T-helper 1 cell treated with Interleukin-12 subunit alpha and Interleukin-12 subunit beta and Interleukin-4 antibody, amounts not matched to agents 30 μg/mL and 1 μg/mL, for 36 hours (primary cell): ENCODE results near the gene RASSF7.
"Not testable (repeated sequence)": the region's sequence is repeated elsewhere in the genome, so short reads cannot be mapped to it uniquely, and the experiment has no call there.

Experiments used
- H3K27ac Mint-ChIP-seq: one replicate; pipeline ENCODE4 v1.8.0; 2021; ENCODE audit warnings: mild to moderate bottlenecking, mixed read lengths
- H3K27me3 Mint-ChIP-seq: one replicate; pipeline ENCODE4 v1.8.0; 2021; ENCODE audit warnings: low read depth, mixed read lengths
- H3K36me3 Mint-ChIP-seq: one replicate; pipeline ENCODE4 v1.8.0; 2021; ENCODE audit warnings: low read depth, mixed read lengths
- H3K4me1 Mint-ChIP-seq: one replicate; pipeline ENCODE4 v1.8.0; 2021; ENCODE audit warnings: low read depth, mixed read lengths
- H3K4me3 Mint-ChIP-seq: one replicate; pipeline ENCODE4 v1.8.0; 2021; ENCODE audit warnings: mild to moderate bottlenecking, moderate library complexity, mixed read lengths
- H3K9me3 Mint-ChIP-seq: one replicate; pipeline ENCODE4 v1.8.0; 2021; ENCODE audit warnings: mixed read lengths

The RASSF7 gene

DNA sequence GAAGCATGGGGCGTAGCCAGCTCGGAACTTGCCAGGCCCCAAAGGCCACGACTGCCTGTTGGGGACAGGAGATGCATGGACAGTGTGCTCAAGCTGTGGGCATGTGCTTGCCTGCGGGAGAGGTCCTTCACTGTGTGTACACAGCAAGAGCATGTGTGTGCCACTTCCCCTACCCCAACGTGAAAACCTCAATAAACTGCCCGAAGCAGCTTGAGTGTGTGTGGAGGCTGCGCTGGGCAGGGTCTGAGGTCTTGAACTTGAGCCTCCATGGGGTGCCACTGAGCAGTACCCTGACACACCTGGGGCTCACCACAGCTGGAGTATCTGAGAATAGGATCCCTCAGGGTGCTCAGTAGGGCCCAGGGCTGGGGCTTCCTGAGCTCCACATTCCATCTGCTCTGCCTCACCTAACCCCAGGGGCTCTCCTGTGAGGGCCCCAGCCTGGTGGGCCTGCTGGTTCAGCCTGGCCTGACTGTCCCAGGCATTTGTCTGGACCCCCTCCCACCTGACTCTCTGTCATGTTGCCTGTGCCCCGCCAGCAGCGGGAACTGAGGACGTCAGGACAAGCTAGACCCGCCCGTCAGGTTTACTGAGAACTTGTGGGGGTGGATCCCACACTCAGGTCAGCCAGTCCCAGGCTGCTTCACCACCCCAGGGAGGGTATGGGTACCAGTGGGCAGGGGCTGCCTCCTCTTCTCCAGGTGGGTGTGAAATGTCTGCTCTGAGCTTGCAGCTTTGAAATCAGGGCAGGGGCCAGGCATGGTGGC lies 3.2 kb downstream of the RASSF7 start:
- H3K27ac Mint-ChIP-seq = no peak overlapping the region
- H3K9me3 Mint-ChIP-seq = no peaks in the 10 kb centered on the region
- no peak overlapping the region for H3K4me3 Mint-ChIP-seq
- H3K36me3 Mint-ChIP-seq = no peaks in the 10 kb centered on the region
- H3K4me1 Mint-ChIP-seq = peaks cover 18% of the 10 kb centered on the region
- H3K27me3 Mint-ChIP-seq = peaks cover under 1% of the 10 kb centered on the region

- Mint-ChIP-seq H3K36me3 (no peaks in the 10 kb centered on the region), H3K27me3 (no peaks in the 10 kb centered on the region), H3K27ac (no peak overlapping the region), H3K4me1 (peaks cover 13% of the 10 kb centered on the region), H3K9me3 (no peaks in the 10 kb centered on the region), H3K4me3 (no peak overlapping the region)
Observed at GRCh38 chr11:565921-566509, 5.2 kb downstream of the RASSF7 start.

DNA sequence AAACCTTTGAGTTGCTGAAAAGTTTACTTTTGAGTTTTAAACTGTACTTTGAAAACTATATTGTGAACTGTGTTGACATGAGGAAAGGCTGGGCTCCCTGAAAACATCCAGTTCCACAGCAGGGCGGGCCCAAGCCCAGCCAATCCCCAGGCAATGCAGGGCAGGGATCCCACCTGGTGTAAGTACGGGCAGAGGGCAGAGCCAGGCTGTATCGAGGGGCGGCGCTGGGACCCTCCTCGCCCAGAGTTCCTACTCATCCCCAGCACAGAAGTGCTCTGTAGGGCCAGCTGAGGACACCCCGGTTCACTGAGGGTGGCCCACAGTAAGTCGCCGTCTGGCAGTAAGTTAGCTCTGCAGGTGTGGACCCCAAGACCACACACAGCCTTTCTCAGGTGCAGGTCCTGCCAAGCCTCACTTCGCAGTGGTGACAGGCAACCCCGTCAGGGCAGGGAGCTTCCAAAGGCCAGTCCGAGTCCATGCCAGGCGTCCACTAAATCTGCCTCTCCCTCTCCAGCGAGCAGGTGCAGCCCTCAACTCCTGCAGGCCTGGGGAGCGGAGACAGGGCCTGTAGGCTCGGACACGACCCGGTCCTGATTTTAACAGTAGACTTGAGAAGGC lies 6.3 kb downstream of the RASSF7 start:
- H3K36me3 Mint-ChIP-seq = no peaks in the 10 kb centered on the region
- H3K27me3 Mint-ChIP-seq = no peaks in the 10 kb centered on the region
- H3K4me1 Mint-ChIP-seq = peaks cover 9% of the 10 kb centered on the region
- H3K4me3 Mint-ChIP-seq = peak overlapping the region; percentile 77
- no peaks in the 10 kb centered on the region for H3K9me3 Mint-ChIP-seq
- peak overlapping the region; percentile 69 for H3K27ac Mint-ChIP-seq

- Mint-ChIP-seq H3K9me3 (no peaks in the 10 kb centered on the region), H3K4me1 (peaks cover 9% of the 10 kb centered on the region), H3K27me3 (no peaks in the 10 kb centered on the region), H3K27ac (peak overlapping the region; percentile 69), H3K4me3 (peak overlapping the region; percentile 77), H3K36me3 (no peaks in the 10 kb centered on the region)
Observed at GRCh38 chr11:567629-568292, 7.0 kb downstream of the RASSF7 start.

- H3K9me3 Mint-ChIP-seq = no peaks in the 10 kb centered on the region
- H3K27ac Mint-ChIP-seq = no peak overlapping the region
- peak overlapping the region; percentile 76 for H3K4me3 Mint-ChIP-seq
- H3K27me3 Mint-ChIP-seq = no peaks in the 10 kb centered on the region
- peaks cover 9% of the 10 kb centered on the region for H3K4me1 Mint-ChIP-seq
- H3K36me3 Mint-ChIP-seq = no peaks in the 10 kb centered on the region
Observed at GRCh38 chr11:568306-569157, 7.8 kb downstream of the RASSF7 start.

DNA sequence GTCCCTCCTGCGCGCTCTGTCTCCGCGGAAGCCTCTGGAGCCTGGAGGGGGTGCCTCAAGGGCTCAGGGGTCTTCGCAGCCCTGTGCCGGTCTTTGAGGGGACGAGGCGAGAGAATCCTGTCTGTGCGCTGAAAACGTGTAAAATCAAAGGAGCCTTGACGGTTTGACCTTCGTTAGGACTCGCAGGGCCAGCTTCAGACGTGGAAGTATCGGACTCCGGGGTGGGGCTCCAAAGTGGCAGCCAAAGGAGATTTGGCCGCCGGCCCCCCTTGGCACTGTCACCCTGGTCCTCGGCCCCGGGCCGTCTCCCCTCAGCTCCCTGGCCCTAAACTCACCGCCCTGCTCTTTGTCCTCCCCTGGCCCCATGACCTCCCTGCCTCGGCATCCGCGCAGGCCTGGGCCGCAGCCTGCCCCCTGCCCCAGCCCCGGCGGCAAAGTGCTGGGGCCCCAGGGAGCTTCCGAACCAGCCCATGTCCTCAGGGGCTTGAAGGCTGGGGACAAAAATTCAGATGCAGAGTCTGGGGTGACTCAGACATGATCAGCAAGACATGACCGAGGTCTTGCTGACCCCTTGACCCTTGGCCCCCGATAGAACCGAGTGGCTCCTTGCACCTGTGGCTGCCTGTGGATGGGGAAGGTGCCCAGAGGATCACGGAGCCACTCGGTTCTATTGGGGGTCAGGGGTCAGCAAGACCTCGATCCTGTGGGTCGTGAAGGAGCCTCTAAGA lies 8.6 kb downstream of the RASSF7 start:
- no peaks in the 10 kb centered on the region for H3K36me3 Mint-ChIP-seq
- H3K4me1 Mint-ChIP-seq = peaks cover 13% of the 10 kb centered on the region
- peak overlapping the region; percentile 49 for H3K27ac Mint-ChIP-seq
- peak overlapping the region; percentile 76 for H3K4me3 Mint-ChIP-seq
- H3K27me3 Mint-ChIP-seq = peaks cover 4% of the 10 kb centered on the region
- H3K9me3 Mint-ChIP-seq = no peaks in the 10 kb centered on the region

DNA sequence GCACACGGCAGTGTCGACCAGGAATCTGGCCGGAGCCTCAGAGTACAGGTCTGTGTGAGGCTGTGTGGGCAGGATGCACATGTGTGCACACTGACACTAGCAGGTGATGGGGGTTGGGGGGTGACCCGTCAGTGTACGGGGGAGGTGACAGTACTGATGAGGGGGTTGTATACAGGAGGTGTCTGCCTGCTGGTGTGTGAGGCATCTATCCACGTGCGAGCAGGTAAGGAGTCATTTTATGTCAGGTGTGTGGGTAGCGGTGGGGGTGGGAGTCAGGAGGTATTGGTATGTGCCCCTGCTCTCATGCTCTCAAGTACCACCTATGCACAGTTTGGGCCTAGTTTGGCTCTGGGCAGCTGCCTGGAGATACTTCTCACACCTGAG lies 11.0 kb downstream of the RASSF7 start:
- H3K4me3 Mint-ChIP-seq = no peak overlapping the region
- peaks cover 2% of the 10 kb centered on the region for H3K36me3 Mint-ChIP-seq
- peaks cover 21% of the 10 kb centered on the region for H3K4me1 Mint-ChIP-seq
- no peaks in the 10 kb centered on the region for H3K9me3 Mint-ChIP-seq
- H3K27me3 Mint-ChIP-seq = peaks cover 12% of the 10 kb centered on the region
- H3K27ac Mint-ChIP-seq = no peak overlapping the region

DNA sequence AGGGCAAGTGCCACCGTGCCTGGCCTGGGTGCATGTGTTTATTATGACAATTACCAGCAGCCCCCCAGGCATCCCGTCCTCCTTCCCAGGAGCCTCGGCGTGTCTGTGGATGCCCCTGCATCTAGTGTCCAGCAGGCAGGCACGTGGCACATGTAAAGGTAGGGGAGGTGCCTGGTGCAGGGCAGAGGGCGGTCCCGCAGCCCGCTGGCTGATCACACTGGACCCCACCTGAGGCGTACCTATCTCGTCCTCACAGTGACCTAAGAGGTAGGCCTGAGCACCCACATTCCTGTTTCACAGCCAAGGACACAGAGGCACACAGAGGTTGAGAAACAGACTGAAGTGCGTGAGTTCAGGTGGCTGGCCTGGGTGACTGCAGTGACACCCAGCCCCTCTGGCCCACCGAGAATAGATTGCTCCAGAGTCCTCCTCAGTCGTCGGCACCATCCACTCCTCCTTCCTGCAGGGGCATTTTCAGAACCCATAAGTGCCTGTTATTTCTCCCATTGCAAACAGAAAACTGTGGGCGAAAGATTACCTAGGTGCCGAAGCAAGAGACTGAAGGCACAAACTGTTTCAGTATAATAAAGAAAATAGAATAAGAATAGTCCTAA lies 12.5 kb downstream of the RASSF7 start:
- no peak overlapping the region for H3K4me3 Mint-ChIP-seq
- peaks cover 6% of the 10 kb centered on the region for H3K36me3 Mint-ChIP-seq

DNA sequence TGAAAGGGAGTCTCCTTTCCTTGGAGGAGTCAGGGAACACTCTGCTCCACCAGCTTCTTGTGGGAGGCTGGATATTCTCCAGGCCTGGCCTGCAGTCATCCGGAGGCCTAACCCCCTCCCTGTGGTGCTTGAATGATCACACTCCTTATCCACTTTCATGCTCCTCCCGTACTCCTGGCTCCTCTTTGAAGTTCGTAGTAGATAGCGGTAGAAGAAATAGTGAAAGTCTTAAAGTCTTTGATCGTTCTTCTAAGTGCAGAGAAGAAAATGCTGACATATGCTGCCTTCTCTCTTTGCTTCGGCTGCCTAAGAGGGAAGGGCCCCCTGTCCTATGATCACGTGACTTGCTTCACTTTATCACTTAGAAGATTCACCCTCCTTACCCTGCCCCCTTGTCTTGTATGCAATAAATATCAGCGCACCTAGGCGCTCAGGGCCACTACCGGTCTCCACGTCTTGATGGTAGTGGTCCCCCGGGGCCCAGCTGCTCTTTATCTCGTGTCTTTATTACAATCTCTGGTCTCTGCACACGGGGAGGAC lies 13.3 kb downstream of the RASSF7 start:
- not testable (repeated sequence) for H3K36me3 Mint-ChIP-seq, H3K9me3 Mint-ChIP-seq, H3K27ac Mint-ChIP-seq
- H3K4me3 Mint-ChIP-seq = peak overlapping the region; percentile 84
- H3K4me1 Mint-ChIP-seq = peaks cover 26% of the 10 kb centered on the region
- H3K27me3 Mint-ChIP-seq = peaks cover 12% of the 10 kb centered on the region

More for the DNA sequence above, 12.5 kb downstream of the RASSF7 start:
- Mint-ChIP-seq H3K27ac (no peak overlapping the region), H3K27me3 (peaks cover 12% of the 10 kb centered on the region), H3K9me3 (no peaks in the 10 kb centered on the region), H3K4me1 (peaks cover 22% of the 10 kb centered on the region)

DNA sequence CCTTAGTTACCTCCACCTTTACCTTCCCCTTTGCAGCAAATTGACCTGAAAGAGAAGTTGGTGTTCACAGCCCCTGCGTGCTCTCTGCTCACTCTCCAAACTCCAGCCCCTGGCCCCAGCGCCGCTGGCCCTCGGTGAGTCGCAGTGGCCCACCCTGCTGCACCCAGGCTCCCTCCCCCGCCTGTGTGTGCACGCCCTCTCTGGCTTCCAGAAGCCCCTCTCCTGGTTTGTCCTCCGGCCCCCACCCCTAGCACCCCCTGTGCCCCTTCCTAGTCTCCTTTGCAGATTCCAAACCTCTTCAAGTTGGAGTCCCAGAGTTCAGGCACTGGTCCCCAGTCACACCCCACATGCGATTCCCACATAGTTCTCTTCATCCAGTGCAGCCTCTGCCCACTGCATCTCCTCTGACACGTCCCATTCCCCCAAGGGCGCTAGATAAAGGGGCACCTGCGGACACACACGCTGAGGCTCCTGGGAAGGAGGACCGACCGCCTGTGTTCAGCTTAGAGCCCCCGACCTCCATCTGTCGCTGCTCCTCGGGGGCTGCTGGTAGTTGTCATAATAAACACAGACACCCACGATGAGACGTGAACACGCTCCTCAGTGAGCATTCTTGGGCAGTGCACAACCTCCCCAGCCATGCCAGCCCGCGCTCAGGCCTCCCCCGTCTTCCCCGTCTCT lies 14.0 kb downstream of the RASSF7 start:
- Mint-ChIP-seq H3K4me3 (peak overlapping the region; percentile 84), H3K27me3 (peaks cover 12% of the 10 kb centered on the region), H3K27ac (peak overlapping the region; percentile 49), H3K36me3 (peaks cover 6% of the 10 kb centered on the region), H3K4me1 (peaks cover 28% of the 10 kb centered on the region), H3K9me3 (no peaks in the 10 kb centered on the region)

DNA sequence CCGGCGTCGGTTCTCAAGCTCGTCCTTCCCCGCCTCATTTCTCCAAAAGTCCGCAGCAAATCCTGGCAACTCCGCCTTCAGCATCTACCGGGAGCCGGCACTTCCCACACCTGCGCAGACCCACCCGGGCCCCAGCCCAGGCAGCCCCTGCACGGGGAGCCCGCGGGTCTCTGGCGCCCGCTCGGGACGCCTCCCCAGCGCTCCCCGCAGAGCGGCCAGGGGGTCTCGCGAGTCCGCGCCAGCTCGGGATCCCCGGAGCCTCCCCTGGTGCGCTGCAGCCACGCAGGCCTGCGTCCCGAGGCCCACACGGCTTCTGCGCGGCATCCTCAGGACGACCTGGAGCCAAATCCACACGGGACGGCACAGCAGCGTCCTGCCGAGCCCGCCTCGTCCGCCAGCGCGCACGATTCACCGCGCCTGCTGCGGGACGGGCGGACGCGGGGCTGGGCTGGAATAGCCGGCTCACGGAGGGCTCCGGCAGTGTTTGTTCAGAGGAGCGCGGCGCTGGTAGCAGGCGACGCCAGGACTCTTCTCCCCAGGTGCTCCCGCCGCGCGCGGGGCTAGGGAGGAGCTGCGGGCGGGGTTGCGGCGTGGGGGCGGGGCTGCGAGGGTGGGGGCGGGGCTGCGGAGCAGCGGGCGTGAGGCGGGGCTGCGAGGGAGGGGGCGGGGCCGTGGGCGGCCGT lies 14.7 kb downstream of the RASSF7 start:
- Mint-ChIP-seq H3K9me3 (no peaks in the 10 kb centered on the region), H3K27me3 (peaks cover 12% of the 10 kb centered on the region), H3K27ac (peak overlapping the region; percentile 49), H3K4me1 (peaks cover 28% of the 10 kb centered on the region), H3K36me3 (peaks cover 6% of the 10 kb centered on the region), H3K4me3 (peak overlapping the region; percentile 84)
